Measurements from ENCODE around the gene TMTC3. TPM values are rescaled to one million over a fixed set of nuclear protein-coding genes. Genes with fewer than 3 reads are reported as not detected.
"Not testable (repeated sequence)": the region's sequence is repeated elsewhere in the genome, so short reads cannot be mapped to it uniquely, and the experiment has no call there.

Gene TMTC3
- polyA plus RNA-seq: 1 to 10 TPM; 1.7 to 3.7 (median 1.7) TPM

- peak; percentile 90 to 92 (median 91) for DNase-seq
- H3K27ac Mint-ChIP-seq: peak within 1 kb of the TSS; percentile 79 to 95 (median 94)
- peaks cover 26 to 36% of the 10 kb centered on the region in 2 donors for H3K4me1 Mint-ChIP-seq
- peaks cover 0 to 10% (median 7%) of the 10 kb centered on the region in 3 donors for H3K27me3 Mint-ChIP-seq (ENCODE audit: low read depth in 3 of 3)
- H3K9me3 Mint-ChIP-seq: no peaks in the 10 kb centered on the region
- peaks cover 3 to 15% (median 12%) of the 10 kb centered on the region in 3 donors for H3K36me3 Mint-ChIP-seq
- peak within 1 kb of the TSS; percentile 88 to 94 (median 93) for H3K4me3 Mint-ChIP-seq
Measured at GRCh38 chr12:88141774-88142609, at the start of gene TMTC3, which contains the start of gene CEP290. TMTC3 (plus strand) TSS chr12:88142307; CDS start chr12:88148316, 6,009 bp downstream. CEP290 (minus strand) TSS chr12:88142088; CDS start chr12:88141307, 781 bp downstream.

GRCh38 chr12:88092771-88093170, 49.3 kb upstream of the TMTC3 start:
- DNase-seq: no peak
- Mint-ChIP-seq H3K4me3 (no peak overlapping the region), H3K36me3 (peaks cover 15 to 28% (median 17%) of the 10 kb centered on the region in 3 donors), H3K27me3 (ENCODE audit: low read depth in 3 of 3) (no peaks in the 10 kb centered on the region), H3K4me1 (no peaks in the 10 kb centered on the region), H3K27ac (peak overlapping the region in 1 of 6 donors; percentile 35), H3K9me3 (no peaks in the 10 kb centered on the region)

- H3K4me3 Mint-ChIP-seq: no peak overlapping the region
- H3K27ac Mint-ChIP-seq: no peak overlapping the region
- no peaks in the 10 kb centered on the region for H3K27me3 Mint-ChIP-seq (ENCODE audit: low read depth in 3 of 3)
- no peak for DNase-seq
- H3K4me1 Mint-ChIP-seq: no peaks in the 10 kb centered on the region
- H3K36me3 Mint-ChIP-seq: peaks cover 16 to 27% (median 17%) of the 10 kb centered on the region in 3 donors
- H3K9me3 Mint-ChIP-seq: no peaks in the 10 kb centered on the region
Measured at GRCh38 chr12:88093573-88093972, 48.5 kb upstream of the TMTC3 start.

- Mint-ChIP-seq H3K4me1 (no peaks in the 10 kb centered on the region), H3K27ac (no peak overlapping the region), H3K4me3 (no peak overlapping the region), H3K36me3 (peaks cover 24 to 54% (median 28%) of the 10 kb centered on the region in 3 donors), H3K9me3 (no peaks in the 10 kb centered on the region), H3K27me3 (ENCODE audit: low read depth in 3 of 3) (no peaks in the 10 kb centered on the region)
- DNase-seq: no peak
Measured at GRCh38 chr12:88108021-88108420, 34.1 kb upstream of the TMTC3 start.

- no peaks in the 10 kb centered on the region for H3K4me1 Mint-ChIP-seq
- DNase-seq: peak in 2 of 3 donors; percentile 3 to 5
- H3K4me3 Mint-ChIP-seq: no peak overlapping the region
- no peaks in the 10 kb centered on the region for H3K27me3 Mint-ChIP-seq (ENCODE audit: low read depth in 3 of 3)
- H3K27ac Mint-ChIP-seq: no peak overlapping the region
- peaks cover 32 to 58% (median 41%) of the 10 kb centered on the region in 3 donors for H3K36me3 Mint-ChIP-seq
- H3K9me3 Mint-ChIP-seq: no peaks in the 10 kb centered on the region
Measured at GRCh38 chr12:88111074-88111652, 30.9 kb upstream of the TMTC3 start.

GRCh38 chr12:88113871-88114270, 28.2 kb upstream of the TMTC3 start:
- Mint-ChIP-seq H3K27me3 (ENCODE audit: low read depth in 3 of 3) (peaks cover 0 to 2% (median 0%) of the 10 kb centered on the region in 3 donors), H3K4me1 (no peaks in the 10 kb centered on the region), H3K4me3 (no peak overlapping the region), H3K36me3 (peaks cover 37 to 62% (median 50%) of the 10 kb centered on the region in 3 donors), H3K9me3 (no peaks in the 10 kb centered on the region), H3K27ac (no peak overlapping the region)
- no peak for DNase-seq

DNA sequence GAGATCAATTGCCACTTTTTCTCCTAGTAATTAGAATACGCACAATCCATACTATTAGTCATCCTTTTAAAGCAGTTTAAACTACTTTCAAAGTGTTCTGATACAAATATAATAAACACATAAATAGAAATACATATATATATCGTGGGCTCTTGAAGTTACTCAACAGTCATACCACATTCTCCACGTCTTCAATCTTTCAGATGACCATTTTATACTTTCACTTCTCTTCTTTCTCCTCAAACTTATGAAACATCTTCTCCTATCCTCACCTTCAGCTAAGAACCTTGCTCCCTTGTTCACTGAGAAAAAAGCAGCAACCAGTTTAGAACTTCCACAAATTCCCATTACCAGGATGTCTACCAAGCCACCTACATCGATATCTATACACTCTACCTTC, 19.4 kb upstream of the TMTC3 start:
- H3K27me3 Mint-ChIP-seq (ENCODE audit: low read depth in 3 of 3): no peaks in the 10 kb centered on the region
- peaks cover 11 to 16% (median 13%) of the 10 kb centered on the region in 3 donors for H3K36me3 Mint-ChIP-seq
- no peaks in the 10 kb centered on the region for H3K9me3 Mint-ChIP-seq
- H3K27ac Mint-ChIP-seq: no peak overlapping the region
- H3K4me1 Mint-ChIP-seq: no peaks in the 10 kb centered on the region
- H3K4me3 Mint-ChIP-seq: no peak overlapping the region
- no peak for DNase-seq

DNA sequence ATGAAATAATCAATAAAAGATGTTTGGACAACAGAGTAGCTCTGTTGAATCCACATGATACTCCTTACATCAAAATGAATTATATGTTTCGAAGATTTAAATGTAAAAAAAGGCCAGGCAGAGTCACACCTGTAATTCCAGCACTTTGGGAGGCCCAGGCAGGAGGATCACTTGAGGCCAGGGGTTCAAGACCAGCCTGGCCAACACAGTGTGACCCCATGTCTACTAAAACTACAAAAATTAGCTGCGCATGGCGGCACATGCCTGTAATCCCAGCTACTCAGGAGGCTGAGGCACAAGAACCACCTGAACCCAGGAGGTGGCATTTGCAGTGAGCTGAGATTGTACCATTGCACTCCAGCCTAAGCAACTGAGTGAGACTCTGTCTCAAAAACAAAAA, 15.0 kb upstream of the TMTC3 start:
- Mint-ChIP-seq H3K4me1 (no peaks in the 10 kb centered on the region), H3K9me3 (no peaks in the 10 kb centered on the region), H3K27me3 (ENCODE audit: low read depth in 3 of 3) (no peaks in the 10 kb centered on the region), H3K36me3 (peaks cover 12 to 17% (median 15%) of the 10 kb centered on the region in 3 donors), H3K4me3 (no peak overlapping the region), H3K27ac (no peak overlapping the region)
- DNase-seq: no peak

DNA sequence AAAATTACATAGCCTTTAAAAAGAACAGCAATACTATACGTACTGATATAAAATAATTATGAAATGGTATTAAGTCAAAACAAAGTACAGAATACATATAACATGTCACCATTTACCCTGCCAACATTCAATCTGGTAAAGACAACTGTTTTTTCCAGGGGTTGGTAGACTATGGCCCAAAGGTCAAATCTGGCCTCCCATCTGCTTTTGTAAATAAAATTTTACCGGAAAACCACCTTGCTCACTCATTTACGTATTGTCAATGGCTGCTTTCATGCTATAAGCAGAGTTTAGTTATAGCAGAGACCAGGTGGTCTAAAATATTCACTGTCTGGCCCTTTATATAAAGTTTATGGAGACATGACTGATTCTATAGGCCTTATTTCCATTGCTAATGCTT, 14.3 kb upstream of the TMTC3 start:
- Mint-ChIP-seq H3K4me1 (no peaks in the 10 kb centered on the region), H3K36me3 (peaks cover 12 to 21% (median 15%) of the 10 kb centered on the region in 3 donors), H3K27ac (no peak overlapping the region), H3K9me3 (no peaks in the 10 kb centered on the region), H3K27me3 (ENCODE audit: low read depth in 3 of 3) (no peaks in the 10 kb centered on the region), H3K4me3 (no peak overlapping the region)
- no peak for DNase-seq

DNA sequence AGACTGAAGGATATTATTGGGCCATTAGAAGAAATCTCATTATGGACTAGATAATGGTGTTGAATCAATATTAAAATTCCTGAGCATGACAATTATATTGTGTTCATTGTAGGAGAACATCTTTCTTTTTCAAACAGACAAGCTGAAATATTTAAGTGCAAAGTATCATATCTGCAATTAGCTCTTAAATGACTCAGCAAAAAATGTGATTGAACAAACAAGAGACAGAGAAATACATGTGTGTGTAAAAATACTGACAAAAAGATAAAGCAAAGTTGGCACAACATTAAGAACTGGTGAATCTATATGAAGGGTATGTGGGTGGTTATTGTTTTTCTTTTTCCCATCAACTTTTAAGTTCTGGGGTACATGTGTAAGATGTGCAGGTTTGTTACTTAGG, 9.7 kb upstream of the TMTC3 start:
- Mint-ChIP-seq H3K27me3 (ENCODE audit: low read depth in 3 of 3) (no peaks in the 10 kb centered on the region), H3K36me3 (peaks cover 13 to 33% (median 21%) of the 10 kb centered on the region in 3 donors), H3K27ac (peak overlapping the region in 1 of 6 donors; percentile 35), H3K9me3 (no peaks in the 10 kb centered on the region), H3K4me1 (no peaks in the 10 kb centered on the region), H3K4me3 (no peak overlapping the region)
- DNase-seq: no peak

DNA sequence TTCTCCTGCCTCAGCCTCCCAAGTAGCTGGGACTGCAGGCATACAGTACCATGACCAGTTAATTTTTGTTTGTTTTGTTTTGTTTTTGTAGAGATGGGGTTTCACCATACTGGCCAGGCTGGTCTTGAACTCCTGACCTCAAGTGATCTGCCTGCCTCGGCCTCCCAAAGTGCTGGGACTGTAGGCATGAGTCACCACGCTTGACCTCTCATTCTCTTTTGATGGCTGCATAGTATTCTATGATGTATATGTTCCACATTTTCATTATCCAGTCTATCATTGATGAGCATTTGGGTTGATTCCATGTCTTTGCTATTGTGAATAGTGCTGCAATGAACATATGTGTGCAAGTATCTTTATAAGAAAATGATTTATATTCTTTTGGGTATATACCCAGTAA, 8.9 kb upstream of the TMTC3 start:
- H3K4me1 Mint-ChIP-seq, DNase-seq: not testable (repeated sequence)

GRCh38 chr12:88139711-88140110, 2.4 kb upstream of the TMTC3 start:
- H3K27ac Mint-ChIP-seq; H3K27me3 Mint-ChIP-seq (ENCODE audit: low read depth in 3 of 3); H3K4me3 Mint-ChIP-seq; DNase-seq; H3K9me3 Mint-ChIP-seq: not testable (repeated sequence)
- Mint-ChIP-seq H3K36me3 (peaks cover 3 to 17% (median 16%) of the 10 kb centered on the region in 3 donors), H3K4me1 (peaks cover 23 to 36% of the 10 kb centered on the region in 2 donors)

More for the DNA sequence above, 8.9 kb upstream of the TMTC3 start:
- H3K36me3 Mint-ChIP-seq: peaks cover 10 to 37% (median 23%) of the 10 kb centered on the region in 3 donors
- H3K9me3 Mint-ChIP-seq; H3K27ac Mint-ChIP-seq; H3K4me3 Mint-ChIP-seq; H3K27me3 Mint-ChIP-seq (ENCODE audit: low read depth in 3 of 3): not testable (repeated sequence)

DNA sequence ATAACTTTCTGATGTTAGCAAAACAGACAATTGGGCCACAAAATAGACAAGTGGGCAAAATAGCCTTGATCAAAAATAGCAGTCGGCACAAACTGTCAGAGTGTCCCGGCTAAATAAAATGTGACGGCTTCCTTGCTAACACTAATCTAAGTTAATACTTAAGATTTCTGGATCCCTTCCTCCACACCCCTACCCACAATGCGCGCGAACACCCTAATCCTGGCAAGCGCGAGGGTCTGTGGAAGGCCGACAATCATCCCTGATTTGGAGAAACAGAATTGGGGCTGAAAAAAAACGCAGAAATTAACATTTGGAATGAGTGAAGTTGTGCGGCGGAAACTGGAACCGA, 708 bp upstream of the TMTC3 start:
- Mint-ChIP-seq H3K27me3 (ENCODE audit: low read depth in 3 of 3) (peaks cover 0 to 10% (median 7%) of the 10 kb centered on the region in 3 donors), H3K4me1 (peaks cover 26 to 36% of the 10 kb centered on the region in 2 donors), H3K27ac (peak overlapping the region; percentile 79 to 95 (median 94)), H3K36me3 (peaks cover 3 to 15% (median 12%) of the 10 kb centered on the region in 3 donors), H3K9me3 (no peaks in the 10 kb centered on the region), H3K4me3 (peak overlapping the region; percentile 88 to 94 (median 93))
- no peak for DNase-seq

DNA sequence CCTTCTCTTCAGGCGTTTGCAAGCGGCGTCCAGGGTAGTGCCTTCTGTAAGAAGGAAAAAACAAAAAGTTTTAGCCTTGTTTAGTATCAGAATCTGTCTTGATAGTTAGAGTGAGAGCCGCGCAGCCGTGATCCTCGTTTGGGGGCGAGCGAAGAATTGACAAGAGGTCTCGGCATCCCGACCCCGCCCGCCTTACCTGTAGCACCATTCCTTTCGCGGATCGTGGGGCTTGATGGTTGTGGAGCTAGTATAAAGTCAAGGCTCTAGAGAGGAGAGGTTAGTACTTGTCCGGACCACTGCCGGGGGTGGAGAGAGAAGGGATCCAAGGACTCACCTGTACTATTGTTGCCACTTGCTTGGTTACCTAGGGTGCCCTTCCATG, 494 bp downstream of the TMTC3 start:
- peaks cover 0 to 8% (median 7%) of the 10 kb centered on the region in 3 donors for H3K27me3 Mint-ChIP-seq (ENCODE audit: low read depth in 3 of 3)
- peak overlapping the region; percentile 88 to 94 (median 93) for H3K4me3 Mint-ChIP-seq
- no peaks in the 10 kb centered on the region for H3K9me3 Mint-ChIP-seq
- DNase-seq: no peak
- H3K4me1 Mint-ChIP-seq: peaks cover 26 to 36% of the 10 kb centered on the region in 2 donors
- peaks cover 3 to 10% (median 10%) of the 10 kb centered on the region in 3 donors for H3K36me3 Mint-ChIP-seq
- peak overlapping the region; percentile 79 to 95 (median 94) for H3K27ac Mint-ChIP-seq

Data from immature natural killer cell (primary cell).